Erythroblast (primary cell): ENCODE results near the gene DRC7.
"Not testable (repeated sequence)": the region's sequence is repeated elsewhere in the genome, so short reads cannot be mapped to it uniquely, and the experiment has no call there.

ENCODE experiments used
- DNase-seq, 2 experiments: peaks; one replicate each; lab custom pipeline; 2025; lab: John Stamatoyannopoulos, UW
- GATA1 ChIP-seq: IDR thresholded peaks from 2 replicates; pipeline ENCODE4 v1.6.1; 2011; ENCODE audit warnings: low read depth, mild to moderate bottlenecking, control low read depth, low read length, moderate library complexity
- POLR2A ChIP-seq: IDR thresholded peaks from 2 replicates; pipeline ENCODE4 v1.6.1; 2011; ENCODE audit warnings: mild to moderate bottlenecking, low read length

Gene DRC7

GRCh38 chr16:57711993-57712392 lies 17.4 kb downstream of the DRC7 start:
- DNase-seq = no peak
- TF ChIP-seq POLR2A (no peak), GATA1 (no peak)

GRCh38 chr16:57712569-57712968 lies 18.0 kb downstream of the DRC7 start:
- not testable (repeated sequence) for DNase-seq

- no peak for TF ChIP-seq POLR2A
- TF ChIP-seq GATA1 = no peak
- no peak for DNase-seq
These were observed 19.0 kb downstream of the DRC7 start for GRCh38 chr16:57713596-57713995.

- TF ChIP-seq GATA1 = no peak
- no peak for TF ChIP-seq POLR2A
- DNase-seq = no peak
These were observed 19.4 kb downstream of the DRC7 start for GRCh38 chr16:57714047-57714446.

GRCh38 chr16:57720142-57720575 lies 25.6 kb downstream of the DRC7 start:
- DNase-seq = peak; percentile 78 to 83
- TF ChIP-seq POLR2A (no peak), GATA1 (no peak)

GRCh38 chr16:57721356-57722209 lies 27.0 kb downstream of the DRC7 start:
- DNase-seq = no peak
- TF ChIP-seq POLR2A (no peak), GATA1 (no peak)

GRCh38 chr16:57722210-57722499 lies 27.5 kb downstream of the DRC7 start:
- TF ChIP-seq GATA1 = no peak
- TF ChIP-seq POLR2A = no peak
- no peak for DNase-seq

- DNase-seq = no peak
- TF ChIP-seq GATA1 = no peak
- TF ChIP-seq POLR2A = no peak
These were observed 28.0 kb downstream of the DRC7 start for GRCh38 chr16:57722651-57723050.

GRCh38 chr16:57723170-57723569 lies 28.6 kb downstream of the DRC7 start:
- peak in 1 of 2 experiments; percentile 16 for DNase-seq
- TF ChIP-seq POLR2A (no peak), GATA1 (no peak)

- no peak for DNase-seq
- no peak for TF ChIP-seq POLR2A
- no peak for TF ChIP-seq GATA1
These were observed 29.9 kb downstream of the DRC7 start for GRCh38 chr16:57724531-57724930.

- TF ChIP-seq POLR2A (no peak), GATA1 (no peak)
- DNase-seq = no peak
These were observed 30.5 kb downstream of the DRC7 start for GRCh38 chr16:57725151-57725550.

GRCh38 chr16:57725554-57725953 lies 30.9 kb downstream of the DRC7 start:
- no peak for TF ChIP-seq GATA1
- DNase-seq = no peak

- TF ChIP-seq POLR2A = no peak
- no peak for TF ChIP-seq GATA1
These were observed 31.4 kb downstream of the DRC7 start for GRCh38 chr16:57725976-57726375.

GRCh38 chr16:57726433-57726947 lies 31.9 kb downstream of the DRC7 start:
- no peak for TF ChIP-seq POLR2A
- no peak for TF ChIP-seq GATA1
- no peak for DNase-seq

More at GRCh38 chr16:57725976-57726375, 31.4 kb downstream of the DRC7 start:
- no peak for DNase-seq

- TF ChIP-seq GATA1 (no peak), POLR2A (no peak)
- no peak for DNase-seq
These were observed 33.0 kb downstream of the DRC7 start for GRCh38 chr16:57727610-57728009.
